Measurements from ENCODE around the gene HMG20A.

The HMG20A gene

GRCh38 chr15:77436822-77437221, 16.1 kb downstream of the HMG20A start:
- DNase-seq = no peak

GRCh38 chr15:77437264-77437663, 16.6 kb downstream of the HMG20A start:
- no peak for DNase-seq

- DNase-seq = no peak
Observed at GRCh38 chr15:77440378-77440999, 19.8 kb downstream of the HMG20A start.

GRCh38 chr15:77446840-77447390, 26.2 kb downstream of the HMG20A start:
- no peak for DNase-seq

- DNase-seq = no peak
Observed at GRCh38 chr15:77454265-77454664, 33.6 kb downstream of the HMG20A start.

- DNase-seq = no peak
Observed at GRCh38 chr15:77454951-77455350, 34.3 kb downstream of the HMG20A start.

GRCh38 chr15:77455696-77456321, 35.1 kb downstream of the HMG20A start:
- no peak for DNase-seq

GRCh38 chr15:77456746-77457145, 36.1 kb downstream of the HMG20A start:
- no peak for DNase-seq

GRCh38 chr15:77457191-77457904, 36.7 kb downstream of the HMG20A start:
- DNase-seq = no peak

- no peak for DNase-seq
Observed at GRCh38 chr15:77457905-77458265, 37.2 kb downstream of the HMG20A start.

- DNase-seq = no peak
Observed at GRCh38 chr15:77459031-77459430, 38.3 kb downstream of the HMG20A start.

GRCh38 chr15:77461486-77461885, 40.8 kb downstream of the HMG20A start:
- DNase-seq = no peak

GRCh38 chr15:77464129-77464865, 43.6 kb downstream of the HMG20A start:
- no peak for DNase-seq

GRCh38 chr15:77466521-77466920, 45.8 kb downstream of the HMG20A start:
- DNase-seq = no peak

- no peak for DNase-seq
Observed at GRCh38 chr15:77468896-77469295, 48.2 kb downstream of the HMG20A start.

GRCh38 chr15:77470235-77470634, 49.5 kb downstream of the HMG20A start:
- no peak for DNase-seq

GRCh38 chr15:77473328-77473727, 52.6 kb downstream of the HMG20A start:
- no peak for DNase-seq

- DNase-seq = no peak
Observed at GRCh38 chr15:77474310-77474988, 53.8 kb downstream of the HMG20A start.

GRCh38 chr15:77475001-77475400, 54.3 kb downstream of the HMG20A start:
- DNase-seq = no peak

- no peak for DNase-seq
Observed at GRCh38 chr15:77475898-77476297, 55.2 kb downstream of the HMG20A start.

GRCh38 chr15:77476995-77477394, 56.3 kb downstream of the HMG20A start:
- DNase-seq = no peak

- no peak for DNase-seq
Observed at GRCh38 chr15:77478051-77478450, 57.4 kb downstream of the HMG20A start.

GRCh38 chr15:77479015-77479414, 58.3 kb downstream of the HMG20A start:
- DNase-seq = no peak

All from stimulated activated CD4-positive, alpha-beta T cell treated with anti-CD3 and anti-CD28 coated beads, Interleukin-2, amount 100 ng/mL, for 24 hours (primary cell).